ENCODE results near the gene S100A10. TPM values are rescaled to one million over a fixed set of nuclear protein-coding genes. Genes with fewer than 3 reads are reported as not detected.

S100A10 gene
- total and polyA plus RNA-seq, 2 of the 4 experiments (the other 2 are of a cell fraction): 86.0 to 277 TPM

DNA sequence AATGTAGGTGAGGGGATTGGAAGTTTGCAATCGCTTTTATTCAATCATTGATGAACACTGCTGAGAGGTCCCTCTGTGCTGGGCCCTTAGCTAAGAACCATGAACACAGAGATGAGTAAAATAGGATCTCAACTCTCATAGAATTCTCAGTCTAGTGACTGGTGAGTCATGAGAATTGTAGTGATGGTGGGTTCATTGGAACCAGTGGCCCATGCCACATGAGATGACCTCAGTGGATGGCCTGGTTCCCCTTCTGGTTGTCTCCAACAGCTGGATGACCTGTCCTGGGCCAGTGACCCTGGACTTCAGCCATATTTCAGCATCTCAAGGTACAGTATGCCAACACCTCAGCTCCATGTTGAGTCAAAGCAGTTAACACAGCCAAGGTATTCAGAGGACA, 21.3 kb upstream of the S100A10 start:
- CTCF ChIA-PET: interaction anchor here (0.6 to 3.9 kb wide), 3 partner anchors 19 to 80 kb away, joined by 4 to 15 read pairs (median 5); no protein-coding TSS in a partner anchor
- POLR2A ChIA-PET (ENCODE audit: unreplicated experiment): no interaction called here
- dilution Hi-C loops (cut with HindIII; ENCODE audit: low sequenced_read_pairs, unreplicated experiment): loop anchor here (25.0 kb wide), 1 partner anchor 103 kb away; the partner anchor contains the start of gene THEM4

More for the DNA sequence above, 21.3 kb upstream of the S100A10 start:
- Histone ChIP-seq H2BK5ac (ENCODE audit: low read depth, low read length, poor library complexity, severe bottlenecking) (no peak overlapping the region), H3K4me3 (ENCODE audit: insufficient read depth, low read depth, low read length) (no peak overlapping the region), H2AK5ac (ENCODE audit: low read depth, low read length) (no peak overlapping the region), H3K18ac (ENCODE audit: low read depth, low read length) (no peak overlapping the region), H4K91ac (ENCODE audit: insufficient read depth, low read depth, low read length) (no peak overlapping the region), H3K9me1 (ENCODE audit: insufficient read depth, low read length) (0 out of 2 replicates have a peak, but pooled peaks cover 2% of the 10 kb centered on the region), H3K4ac (ENCODE audit: low read depth, low read length) (no peak overlapping the region), H3K27ac (ENCODE audit: insufficient read depth, low read length) (no peak overlapping the region), H3K4me2 (ENCODE audit: low read depth, low read length) (no peak overlapping the region), H4K8ac (ENCODE audit: low read depth in 2 of 2, low read length in 2 of 2) (no peak overlapping the region), H3K27me3 (ENCODE audit: control insufficient read depth, insufficient read depth, low read length) (peaks cover 29% of the 10 kb centered on the region), H3K23ac (ENCODE audit: low read depth, low read length) (no peak overlapping the region), H3K36me3 (ENCODE audit: control insufficient read depth, insufficient read depth, low read length) (no peaks in the 10 kb centered on the region), H2AFZ (replicated peaks; ENCODE audit: low read length, poor library complexity) (no peak overlapping the region), H4K20me1 (ENCODE audit: insufficient read depth, low read length) (no peaks in the 10 kb centered on the region), H3K4me1 (ENCODE audit: control insufficient read depth, insufficient read depth, low read length) (no peaks in the 10 kb centered on the region), H3K14ac (replicated peaks; ENCODE audit: low read depth, low read length) (no peak overlapping the region), H2BK20ac (ENCODE audit: low read depth, low read length) (no peak overlapping the region), H2BK120ac (ENCODE audit: low read depth, low read length) (no peak overlapping the region), H3K79me1 (ENCODE audit: low read depth in 1 of 2, low read length in 2 of 2) (no peaks in the 10 kb centered on the region), H2AK9ac (replicated peaks; ENCODE audit: low read depth, low read length, poor library complexity) (no peak overlapping the region), H2BK15ac (ENCODE audit: low read depth, low read length) (no peak overlapping the region), H3K9ac (ENCODE audit: low read depth, low read length) (no peak overlapping the region), H4K5ac (ENCODE audit: low read depth, low read length) (no peak overlapping the region), H3K9me3 (ENCODE audit: control insufficient read depth, insufficient read depth, low read length) (no peaks in the 10 kb centered on the region), H3K56ac (ENCODE audit: extremely low read depth, insufficient read depth, low read length) (no peak overlapping the region)
- DNase-seq (no peak), ATAC-seq (ENCODE audit: low read depth) (no peak)
- no CpG with 5 or more reads among the region's 1 CpG for WGBS, 2 experiments (ENCODE audit: extremely low coverage in 2 of 2, insufficient read length in 1 of 2)
- intact Hi-C loops (cut with micrococcal nuclease) (no loop called here), in situ Hi-C loops (cut with MboI; ENCODE audit: low sequenced_read_pairs) (no loop called here)
- no peak for TF ChIP-seq RCOR1 (IDR thresholded peaks at IDR 0.05; ENCODE audit: insufficient replicate concordance, low read length)
- TF ChIP-seq, protein P1, sequence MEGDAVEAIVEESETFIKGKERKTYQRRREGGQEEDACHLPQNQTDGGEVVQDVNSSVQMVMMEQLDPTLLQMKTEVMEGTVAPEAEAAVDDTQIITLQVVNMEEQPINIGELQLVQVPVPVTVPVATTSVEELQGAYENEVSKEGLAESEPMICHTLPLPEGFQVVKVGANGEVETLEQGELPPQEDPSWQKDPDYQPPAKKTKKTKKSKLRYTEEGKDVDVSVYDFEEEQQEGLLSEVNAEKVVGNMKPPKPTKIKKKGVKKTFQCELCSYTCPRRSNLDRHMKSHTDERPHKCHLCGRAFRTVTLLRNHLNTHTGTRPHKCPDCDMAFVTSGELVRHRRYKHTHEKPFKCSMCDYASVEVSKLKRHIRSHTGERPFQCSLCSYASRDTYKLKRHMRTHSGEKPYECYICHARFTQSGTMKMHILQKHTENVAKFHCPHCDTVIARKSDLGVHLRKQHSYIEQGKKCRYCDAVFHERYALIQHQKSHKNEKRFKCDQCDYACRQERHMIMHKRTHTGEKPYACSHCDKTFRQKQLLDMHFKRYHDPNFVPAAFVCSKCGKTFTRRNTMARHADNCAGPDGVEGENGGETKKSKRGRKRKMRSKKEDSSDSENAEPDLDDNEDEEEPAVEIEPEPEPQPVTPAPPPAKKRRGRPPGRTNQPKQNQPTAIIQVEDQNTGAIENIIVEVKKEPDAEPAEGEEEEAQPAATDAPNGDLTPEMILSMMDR (conservative IDR thresholded peaks at IDR 0.05; ENCODE audit: low read depth, low read length): no peak
- no peak for TF ChIP-seq RAD21 (IDR thresholded peaks at IDR 0.05; ENCODE audit: low read length)
- TF ChIP-seq, protein P2, sequence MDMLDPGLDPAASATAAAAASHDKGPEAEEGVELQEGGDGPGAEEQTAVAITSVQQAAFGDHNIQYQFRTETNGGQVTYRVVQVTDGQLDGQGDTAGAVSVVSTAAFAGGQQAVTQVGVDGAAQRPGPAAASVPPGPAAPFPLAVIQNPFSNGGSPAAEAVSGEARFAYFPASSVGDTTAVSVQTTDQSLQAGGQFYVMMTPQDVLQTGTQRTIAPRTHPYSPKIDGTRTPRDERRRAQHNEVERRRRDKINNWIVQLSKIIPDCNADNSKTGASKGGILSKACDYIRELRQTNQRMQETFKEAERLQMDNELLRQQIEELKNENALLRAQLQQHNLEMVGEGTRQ (IDR thresholded peaks at IDR 0.05; ENCODE audit: low read depth, low read length): no peak
- no peak for TF ChIP-seq CHD1 (IDR thresholded peaks at IDR 0.05; ENCODE audit: low read depth, low read length)
- no peak for TF ChIP-seq RFX5 (IDR thresholded peaks at IDR 0.05; ENCODE audit: low read depth, low read length)
- TF ChIP-seq MAFK (IDR thresholded peaks at IDR 0.05; ENCODE audit: low read depth, low read length): no peak
- TF ChIP-seq POLR2A (IDR thresholded peaks at IDR 0.05; ENCODE audit: low read depth, low read length): no peak
- TF ChIP-seq BHLHE40 (IDR thresholded peaks at IDR 0.05; ENCODE audit: low read depth, low read length): no peak
- no peak for TF ChIP-seq SMC3 (IDR thresholded peaks at IDR 0.05; ENCODE audit: low read depth, low read length)
- TF ChIP-seq CEBPB (IDR thresholded peaks at IDR 0.05; ENCODE audit: low read depth, low read length): no peak
- no peak for TF ChIP-seq FOS (IDR thresholded peaks at IDR 0.05; ENCODE audit: low read depth, low read length)
- TF ChIP-seq, protein P3, sequence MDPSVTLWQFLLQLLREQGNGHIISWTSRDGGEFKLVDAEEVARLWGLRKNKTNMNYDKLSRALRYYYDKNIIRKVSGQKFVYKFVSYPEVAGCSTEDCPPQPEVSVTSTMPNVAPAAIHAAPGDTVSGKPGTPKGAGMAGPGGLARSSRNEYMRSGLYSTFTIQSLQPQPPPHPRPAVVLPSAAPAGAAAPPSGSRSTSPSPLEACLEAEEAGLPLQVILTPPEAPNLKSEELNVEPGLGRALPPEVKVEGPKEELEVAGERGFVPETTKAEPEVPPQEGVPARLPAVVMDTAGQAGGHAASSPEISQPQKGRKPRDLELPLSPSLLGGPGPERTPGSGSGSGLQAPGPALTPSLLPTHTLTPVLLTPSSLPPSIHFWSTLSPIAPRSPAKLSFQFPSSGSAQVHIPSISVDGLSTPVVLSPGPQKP (IDR thresholded peaks at IDR 0.05; ENCODE audit: borderline replicate concordance, low read depth, low read length): no peak
- TF ChIP-seq MXI1 (IDR thresholded peaks at IDR 0.05; ENCODE audit: borderline replicate concordance, low read depth, low read length): no peak
- no TSS peak for BruUV-seq (replicated peaks)

Data from IMR-90 (cell line).